Adipocyte (in vitro differentiated cells): ENCODE data around the gene CXCL10.

Source experiments
- DNase-seq: peaks from one replicate; pipeline ENCODE4 v3.0.0-alpha.2; 2015; ENCODE audit warnings: low read depth
- H3K27me3 ChIP-seq: replicated peaks from 2 replicates; pipeline ENCODE4 v1.7.0; 2013; ENCODE audit warnings: mild to moderate bottlenecking, low read length, moderate library complexity; ENCODE audit not compliant: control insufficient read depth, insufficient read depth
- H3K36me3 ChIP-seq: 2 replicates; pipeline ENCODE4 v1.7.0; 2013; ENCODE audit warnings: low read length, mild to moderate bottlenecking, moderate library complexity; ENCODE audit not compliant: control insufficient read depth, insufficient read depth, severe bottlenecking
- H3K4me1 ChIP-seq: 2 replicates; pipeline ENCODE4 v1.7.0; 2013; ENCODE audit warnings: mild to moderate bottlenecking, low read length, moderate library complexity; ENCODE audit not compliant: control insufficient read depth, insufficient read depth
- H3K4me3 ChIP-seq: 2 replicates; pipeline ENCODE4 v1.7.0; 2013; ENCODE audit warnings: mild to moderate bottlenecking, low read length, moderate library complexity
- H3K9ac ChIP-seq: 2 replicates; pipeline ENCODE4 v1.7.0; 2013; ENCODE audit warnings: mild to moderate bottlenecking, low read length, moderate library complexity
- H3K9me3 ChIP-seq: 2 replicates; pipeline ENCODE4 v1.7.0; 2013; ENCODE audit warnings: mild to moderate bottlenecking, low read length, moderate library complexity; ENCODE audit not compliant: control insufficient read depth

The CXCL10 gene

DNA sequence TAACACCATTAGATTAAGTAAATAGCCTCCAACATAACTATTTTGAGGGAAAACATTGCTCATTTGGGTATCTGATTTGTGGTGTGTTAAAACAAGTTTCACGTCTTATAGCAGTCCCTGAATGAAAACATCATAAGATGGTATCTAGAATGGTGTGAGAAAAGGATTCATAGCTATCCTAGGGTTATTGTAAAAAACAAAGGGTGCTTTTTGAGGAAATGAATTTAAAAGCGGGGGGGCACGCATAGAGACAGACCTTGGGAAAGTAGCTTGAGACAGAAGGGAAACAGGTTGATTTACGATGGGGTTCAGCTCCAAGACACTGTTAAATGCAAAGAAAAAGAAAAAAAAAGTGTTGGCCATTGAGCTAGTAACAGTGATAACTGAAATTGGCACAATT is 768 bp upstream of the CXCL10 start:
- H3K36me3 ChIP-seq, result no peaks in the 10 kb centered on the region
- H3K4me1 ChIP-seq, result peaks cover 12% of the 10 kb centered on the region
- no peak overlapping the region for H3K9ac ChIP-seq
- H3K9me3 ChIP-seq, result no peaks in the 10 kb centered on the region
- no peak overlapping the region for H3K4me3 ChIP-seq
- no peaks in the 10 kb centered on the region for H3K27me3 ChIP-seq
- DNase-seq, result no peak

DNA sequence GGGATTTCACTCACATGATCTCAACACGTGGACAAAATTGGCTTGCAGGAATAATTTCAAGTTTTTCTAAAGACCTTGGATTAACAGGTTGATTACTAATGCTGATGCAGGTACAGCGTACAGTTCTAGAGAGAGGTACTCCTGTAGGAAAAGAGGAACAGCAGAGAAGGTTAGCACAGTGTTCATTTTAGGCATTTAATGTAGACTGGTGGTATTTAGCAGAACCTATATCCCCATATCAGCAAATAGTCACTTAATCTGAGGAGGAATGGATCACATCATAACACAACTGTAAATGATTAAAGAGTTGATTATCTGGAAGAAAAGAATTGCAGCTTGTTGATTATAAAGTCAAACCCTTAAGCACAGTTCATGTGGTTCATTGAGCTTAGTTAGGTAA is 620 bp downstream of the CXCL10 start:
- Histone ChIP-seq H3K36me3 (no peaks in the 10 kb centered on the region), H3K4me3 (no peak overlapping the region), H3K27me3 (no peaks in the 10 kb centered on the region), H3K9me3 (no peaks in the 10 kb centered on the region), H3K4me1 (peaks cover 4% of the 10 kb centered on the region), H3K9ac (no peak overlapping the region)
- no peak for DNase-seq

DNA sequence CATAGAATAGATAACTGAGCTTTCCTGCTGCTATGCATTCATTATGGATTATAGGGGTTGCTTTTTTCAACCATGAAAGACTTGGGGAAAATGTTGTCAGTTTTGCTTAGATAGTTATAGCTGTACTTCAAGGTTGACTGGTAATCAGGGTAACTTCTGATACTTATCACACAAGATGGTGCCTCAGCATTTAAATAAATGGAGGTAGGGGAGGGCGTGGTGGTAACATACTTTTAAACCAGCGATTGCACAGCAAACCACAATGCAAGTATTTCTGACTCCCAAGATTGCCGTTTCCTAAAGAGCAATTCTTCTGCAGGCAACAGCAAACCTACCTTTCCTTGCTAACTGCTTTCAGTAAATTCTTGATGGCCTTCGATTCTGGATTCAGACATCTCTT is 1.3 kb downstream of the CXCL10 start:
- no peak overlapping the region for H3K9ac ChIP-seq
- H3K36me3 ChIP-seq, result no peaks in the 10 kb centered on the region
- DNase-seq, result no peak
- H3K27me3 ChIP-seq, result no peaks in the 10 kb centered on the region
- no peaks in the 10 kb centered on the region for H3K9me3 ChIP-seq
- no peak overlapping the region for H3K4me3 ChIP-seq
- H3K4me1 ChIP-seq, result peaks cover 4% of the 10 kb centered on the region

GRCh38 chr4:76017056-76017686 is 6.1 kb downstream of the CXCL10 start:
- H3K27me3 ChIP-seq, result no peaks in the 10 kb centered on the region
- no peak for DNase-seq
- no peak overlapping the region for H3K4me3 ChIP-seq
- H3K9me3 ChIP-seq, result no peaks in the 10 kb centered on the region
- H3K4me1 ChIP-seq, result peaks cover 16% of the 10 kb centered on the region
- H3K36me3 ChIP-seq, result no peaks in the 10 kb centered on the region
- H3K9ac ChIP-seq, result no peak overlapping the region

DNA sequence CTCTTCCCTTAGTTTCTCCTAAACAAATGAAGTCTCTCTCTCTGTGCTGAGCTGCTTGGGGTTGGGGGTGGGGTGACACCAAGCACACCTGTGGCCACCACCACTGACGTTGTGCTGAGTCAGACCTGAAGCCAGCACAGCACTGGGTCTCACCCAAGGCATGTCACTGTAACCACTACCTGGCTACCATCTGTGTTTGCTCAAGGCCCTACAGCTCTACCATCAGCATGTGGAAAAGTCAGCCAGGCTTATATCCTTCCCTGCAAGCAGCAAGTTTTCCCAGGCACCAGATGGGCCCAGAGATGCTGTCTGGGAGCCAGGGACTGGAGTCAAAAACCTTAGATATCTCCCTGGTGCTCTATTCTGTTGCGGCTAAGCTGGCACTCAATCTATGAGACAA is 6.9 kb downstream of the CXCL10 start:
- H3K36me3 ChIP-seq, result no peaks in the 10 kb centered on the region
- DNase-seq, result no peak
- H3K9ac ChIP-seq, result no peak overlapping the region
- H3K9me3 ChIP-seq, result no peaks in the 10 kb centered on the region
- H3K27me3 ChIP-seq, result no peaks in the 10 kb centered on the region
- no peak overlapping the region for H3K4me3 ChIP-seq
- peaks cover 23% of the 10 kb centered on the region for H3K4me1 ChIP-seq

DNA sequence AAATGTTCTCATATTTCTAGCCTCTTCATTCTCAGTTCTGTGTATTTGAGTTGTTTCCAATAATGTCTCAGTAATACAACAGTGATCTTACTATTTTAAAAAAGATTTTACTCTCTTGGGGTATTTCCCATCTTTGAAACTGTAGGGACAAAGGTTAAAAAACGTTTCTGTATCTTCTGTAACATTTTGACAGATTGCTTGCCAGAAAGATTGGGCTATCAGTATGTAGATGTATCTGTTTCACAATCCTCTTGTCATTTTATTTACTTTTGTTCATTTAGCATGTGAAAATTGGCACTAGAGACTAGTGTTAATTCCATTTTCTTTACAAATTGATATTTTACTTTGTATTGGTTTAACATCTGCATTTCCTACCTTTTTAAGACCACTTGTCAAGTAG is 9.8 kb downstream of the CXCL10 start:
- no peaks in the 10 kb centered on the region for H3K9me3 ChIP-seq
- no peak overlapping the region for H3K9ac ChIP-seq
- H3K4me1 ChIP-seq, result peaks cover 25% of the 10 kb centered on the region
- no peaks in the 10 kb centered on the region for H3K36me3 ChIP-seq
- no peaks in the 10 kb centered on the region for H3K27me3 ChIP-seq
- DNase-seq, result no peak
- no peak overlapping the region for H3K4me3 ChIP-seq

- no peaks in the 10 kb centered on the region for H3K9me3 ChIP-seq
- peak; percentile 26 for DNase-seq
- H3K27me3 ChIP-seq, result no peaks in the 10 kb centered on the region
- peak overlapping the region; percentile 66 for H3K4me3 ChIP-seq
- no peaks in the 10 kb centered on the region for H3K36me3 ChIP-seq
- peaks cover 25% of the 10 kb centered on the region for H3K4me1 ChIP-seq
- peak overlapping the region; percentile 78 for H3K9ac ChIP-seq
These were observed 10.9 kb downstream of the CXCL10 start for GRCh38 chr4:76012388-76012801.

DNA sequence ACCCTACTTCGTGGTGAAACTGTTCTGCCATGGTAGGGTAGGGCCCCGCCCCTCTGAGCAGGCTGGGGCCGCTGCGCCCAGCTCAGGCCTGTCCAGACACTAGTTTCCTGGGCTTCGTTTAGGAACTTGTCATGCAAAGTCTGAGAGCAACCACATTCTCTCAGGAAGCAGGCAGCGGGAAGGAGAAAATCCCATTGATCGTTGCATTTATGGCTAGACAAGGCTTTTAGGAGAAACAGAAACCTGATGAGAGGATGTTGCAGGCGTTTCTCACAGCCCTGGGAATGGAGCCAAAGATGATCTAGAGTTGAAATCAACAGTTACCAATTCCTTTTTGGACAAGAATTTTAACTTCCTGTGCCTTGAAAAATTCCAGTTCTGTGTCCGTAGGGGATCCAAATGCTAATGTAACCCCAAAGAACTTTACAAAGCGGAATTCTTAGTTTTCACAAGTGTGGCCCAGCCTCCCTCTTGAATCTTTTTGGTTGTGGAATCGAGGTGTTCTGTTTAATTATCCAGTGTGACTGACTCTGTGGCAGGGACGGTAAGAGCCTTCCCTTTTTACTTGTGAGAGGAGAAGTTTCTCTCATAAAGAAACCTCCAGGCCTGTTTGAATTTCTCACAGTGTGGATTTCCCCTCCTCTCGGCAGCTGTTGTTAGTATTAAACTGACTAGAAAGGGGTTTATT is 11.5 kb downstream of the CXCL10 start:
- no peaks in the 10 kb centered on the region for H3K9me3 ChIP-seq
- H3K4me3 ChIP-seq, result peak overlapping the region; percentile 66
- peak; percentile 76 for DNase-seq
- H3K9ac ChIP-seq, result peak overlapping the region; percentile 78
- H3K27me3 ChIP-seq, result no peaks in the 10 kb centered on the region
- peaks cover 25% of the 10 kb centered on the region for H3K4me1 ChIP-seq
- H3K36me3 ChIP-seq, result no peaks in the 10 kb centered on the region

GRCh38 chr4:76011018-76011670 is 12.2 kb downstream of the CXCL10 start:
- no peak for DNase-seq
- Histone ChIP-seq H3K9ac (no peak overlapping the region), H3K27me3 (no peaks in the 10 kb centered on the region), H3K36me3 (no peaks in the 10 kb centered on the region), H3K4me3 (peak overlapping the region; percentile 66), H3K9me3 (no peaks in the 10 kb centered on the region), H3K4me1 (peaks cover 25% of the 10 kb centered on the region)

- DNase-seq, result no peak
- no peaks in the 10 kb centered on the region for H3K36me3 ChIP-seq
- H3K27me3 ChIP-seq, result no peaks in the 10 kb centered on the region
- no peak overlapping the region for H3K4me3 ChIP-seq
- H3K9me3 ChIP-seq, result no peaks in the 10 kb centered on the region
- H3K9ac ChIP-seq, result no peak overlapping the region
- H3K4me1 ChIP-seq, result peaks cover 25% of the 10 kb centered on the region
These were observed 12.7 kb downstream of the CXCL10 start for GRCh38 chr4:76010576-76010975.

DNA sequence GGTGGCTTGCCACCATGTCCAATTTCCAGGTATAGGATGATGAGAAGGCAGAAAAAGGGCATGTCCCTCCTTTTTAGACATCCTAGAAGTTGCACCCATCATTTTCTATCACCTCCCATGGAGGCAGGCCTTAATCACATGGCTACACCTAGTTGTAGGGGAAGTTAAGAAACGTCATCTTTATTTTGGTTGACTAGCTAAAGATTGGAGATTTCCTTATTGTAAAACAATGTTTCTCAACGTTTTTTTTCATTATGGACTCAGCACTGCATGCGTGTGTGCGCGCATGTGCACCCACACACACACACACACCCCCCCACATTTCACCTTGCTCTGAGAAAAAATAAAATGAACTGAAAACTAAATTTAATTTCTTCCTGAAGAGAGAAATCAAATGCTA is 14.0 kb downstream of the CXCL10 start:
- no peak for DNase-seq
- no peak overlapping the region for H3K9ac ChIP-seq
- H3K4me1 ChIP-seq, result peaks cover 25% of the 10 kb centered on the region
- H3K27me3 ChIP-seq, result no peaks in the 10 kb centered on the region
- H3K36me3 ChIP-seq, result no peaks in the 10 kb centered on the region
- H3K4me3 ChIP-seq, result no peak overlapping the region
- H3K9me3 ChIP-seq, result no peaks in the 10 kb centered on the region
